ENCODE data around the gene PTPRD. TPM values are rescaled to one million over a fixed set of nuclear protein-coding genes. Genes with fewer than 3 reads are reported as not detected.

Gene PTPRD
- total RNA-seq, 1 experiment from 2014 or later: not detected

- intact Hi-C loops (cut with micrococcal nuclease): no loop called here
- H3K27ac Mint-ChIP-seq (ENCODE audit: low read depth, unreplicated experiment): no peak overlapping the region
- no TSS peak for BruUV-seq (replicated peaks)
- ChIA-PET CTCF (no interaction called here), POLR2A (no interaction called here)
- DNase-seq (ENCODE audit: unreplicated experiment): no peak
- H3K27me3 Mint-ChIP-seq (ENCODE audit: insufficient read depth, unreplicated experiment): no peaks in the 10 kb centered on the region
- no peaks in the 10 kb centered on the region for H3K36me3 Mint-ChIP-seq (ENCODE audit: insufficient read depth, unreplicated experiment)
- no peak overlapping the region for H3K4me3 Mint-ChIP-seq (ENCODE audit: unreplicated experiment)
- H3K9me3 Mint-ChIP-seq (ENCODE audit: unreplicated experiment): peaks cover 7% of the 10 kb centered on the region
- no peak for TF ChIP-seq CTCF (IDR thresholded peaks at IDR 0.05; ENCODE audit: unreplicated experiment)
- H3K4me1 Mint-ChIP-seq (ENCODE audit: insufficient read depth, unreplicated experiment): no peaks in the 10 kb centered on the region
These were observed 1781.2 kb downstream of the PTPRD start for GRCh38 chr9:8831568-8831967.

- no peak overlapping the region for H3K4me3 Mint-ChIP-seq (ENCODE audit: unreplicated experiment)
- no peak overlapping the region for H3K27ac Mint-ChIP-seq (ENCODE audit: low read depth, unreplicated experiment)
- H3K27me3 Mint-ChIP-seq (ENCODE audit: insufficient read depth, unreplicated experiment): no peaks in the 10 kb centered on the region
- BruUV-seq (replicated peaks): no TSS peak
- peaks cover 21% of the 10 kb centered on the region for H3K9me3 Mint-ChIP-seq (ENCODE audit: unreplicated experiment)
- TF ChIP-seq CTCF (IDR thresholded peaks at IDR 0.05; ENCODE audit: unreplicated experiment): no peak
- intact Hi-C loops (cut with micrococcal nuclease): no loop called here
- POLR2A ChIA-PET: interaction anchor here (0.6 to 1.0 kb wide), 2 partner anchors 17 to 54 kb away, joined by 4 read pairs; no protein-coding TSS in a partner anchor
- H3K36me3 Mint-ChIP-seq (ENCODE audit: insufficient read depth, unreplicated experiment): no peaks in the 10 kb centered on the region
- no peaks in the 10 kb centered on the region for H3K4me1 Mint-ChIP-seq (ENCODE audit: insufficient read depth, unreplicated experiment)
- no peak for DNase-seq (ENCODE audit: unreplicated experiment)
- CTCF ChIA-PET: interaction anchor here (0.6 to 0.7 kb wide), 2 partner anchors 1234 to 1594 kb away, joined by 3 to 6 read pairs; no protein-coding TSS in a partner anchor
These were observed 1786.5 kb downstream of the PTPRD start for GRCh38 chr9:8826281-8826680.

GRCh38 chr9:8825585-8826147 lies 1787.1 kb downstream of the PTPRD start:
- no peak for TF ChIP-seq CTCF (IDR thresholded peaks at IDR 0.05; ENCODE audit: unreplicated experiment)
- no peak for DNase-seq (ENCODE audit: unreplicated experiment)
- POLR2A ChIA-PET: interaction anchor here (0.6 to 1.0 kb wide), 2 partner anchors 16 to 53 kb away, joined by 4 read pairs; no protein-coding TSS in a partner anchor
- Mint-ChIP-seq H3K4me1 (ENCODE audit: insufficient read depth, unreplicated experiment) (no peaks in the 10 kb centered on the region), H3K36me3 (ENCODE audit: insufficient read depth, unreplicated experiment) (no peaks in the 10 kb centered on the region), H3K4me3 (ENCODE audit: unreplicated experiment) (no peak overlapping the region), H3K27me3 (ENCODE audit: insufficient read depth, unreplicated experiment) (no peaks in the 10 kb centered on the region), H3K27ac (ENCODE audit: low read depth, unreplicated experiment) (no peak overlapping the region), H3K9me3 (ENCODE audit: unreplicated experiment) (peaks cover 21% of the 10 kb centered on the region)
- CTCF ChIA-PET: interaction anchor here (0.6 to 0.7 kb wide), 2 partner anchors 1234 to 1595 kb away, joined by 3 to 6 read pairs; no protein-coding TSS in a partner anchor
- no TSS peak for BruUV-seq (replicated peaks)
- intact Hi-C loops (cut with micrococcal nuclease): no loop called here

- Mint-ChIP-seq H3K36me3 (ENCODE audit: insufficient read depth, unreplicated experiment) (no peaks in the 10 kb centered on the region), H3K4me1 (ENCODE audit: insufficient read depth, unreplicated experiment) (no peaks in the 10 kb centered on the region), H3K27ac (ENCODE audit: low read depth, unreplicated experiment) (no peak overlapping the region), H3K4me3 (ENCODE audit: unreplicated experiment) (no peak overlapping the region), H3K9me3 (ENCODE audit: unreplicated experiment) (peaks cover 21% of the 10 kb centered on the region), H3K27me3 (ENCODE audit: insufficient read depth, unreplicated experiment) (no peaks in the 10 kb centered on the region)
- no peak for TF ChIP-seq CTCF (IDR thresholded peaks at IDR 0.05; ENCODE audit: unreplicated experiment)
- intact Hi-C loops (cut with micrococcal nuclease): no loop called here
- ChIA-PET CTCF (interaction anchor here (0.5 to 0.7 kb wide), 2 partner anchors 1008 to 1672 kb away, joined by 3 to 5 read pairs; no protein-coding TSS in a partner anchor), POLR2A (interaction anchor here (1.0 kb wide), 1 partner anchor 9 kb away, joined by 4 read pairs; no protein-coding TSS in a partner anchor)
- BruUV-seq (replicated peaks): no TSS peak
- no peak for DNase-seq (ENCODE audit: unreplicated experiment)
These were observed 1789.5 kb downstream of the PTPRD start for GRCh38 chr9:8823131-8823895.
